Testis (tissue), 2 donors: ENCODE measurements around the gene PSMB4.
"Not testable (repeated sequence)": the region's sequence is repeated elsewhere in the genome, so short reads cannot be mapped to it uniquely, and the experiment has no call there.

ENCODE experiments used
- POLR2A ChIP-seq: fragments of 450-650 bp; IDR thresholded peaks from one replicate; pipeline ENCODE4 v1.6.1; 2017; ENCODE audit warnings: antibody characterized with exemption, mild to moderate bottlenecking, moderate library complexity
- TF ChIP-seq, protein P1 (sequence below), 3 experiments: fragments of 450-650 bp in 2 of 3; fragments of 200-600 bp in 1 of 3; sonication (generic) in 1 of 3; IDR thresholded peaks; one replicate each; pipeline ENCODE4 v1.5.1; 2016 to 2019; ENCODE audit warnings: antibody characterized with exemption in 3 of 3, mild to moderate bottlenecking in 2 of 3, moderate library complexity in 1 of 3

DNA sequence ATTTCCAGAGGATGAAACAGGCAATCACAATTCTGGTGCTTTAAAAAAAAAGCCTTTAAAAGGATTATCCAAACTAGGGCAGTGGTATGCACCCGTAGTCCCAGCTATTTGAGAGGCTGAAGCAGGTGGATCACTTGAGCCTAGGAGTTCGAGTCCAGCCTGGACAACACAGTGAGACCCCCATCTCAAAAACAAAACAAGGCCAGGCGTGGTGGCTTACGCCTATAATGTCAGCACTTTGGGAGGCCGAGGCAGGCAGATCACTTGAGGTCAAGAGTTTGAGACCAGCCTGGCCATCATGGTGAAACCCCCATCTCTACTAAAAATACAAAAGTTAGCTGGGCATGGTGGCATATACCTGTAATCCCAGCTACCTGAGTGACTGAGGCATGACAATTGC, 34.5 kb downstream of the PSMB4 start:
- TF ChIP-seq POLR2A: not testable (repeated sequence)
- TF ChIP-seq, protein P1, sequence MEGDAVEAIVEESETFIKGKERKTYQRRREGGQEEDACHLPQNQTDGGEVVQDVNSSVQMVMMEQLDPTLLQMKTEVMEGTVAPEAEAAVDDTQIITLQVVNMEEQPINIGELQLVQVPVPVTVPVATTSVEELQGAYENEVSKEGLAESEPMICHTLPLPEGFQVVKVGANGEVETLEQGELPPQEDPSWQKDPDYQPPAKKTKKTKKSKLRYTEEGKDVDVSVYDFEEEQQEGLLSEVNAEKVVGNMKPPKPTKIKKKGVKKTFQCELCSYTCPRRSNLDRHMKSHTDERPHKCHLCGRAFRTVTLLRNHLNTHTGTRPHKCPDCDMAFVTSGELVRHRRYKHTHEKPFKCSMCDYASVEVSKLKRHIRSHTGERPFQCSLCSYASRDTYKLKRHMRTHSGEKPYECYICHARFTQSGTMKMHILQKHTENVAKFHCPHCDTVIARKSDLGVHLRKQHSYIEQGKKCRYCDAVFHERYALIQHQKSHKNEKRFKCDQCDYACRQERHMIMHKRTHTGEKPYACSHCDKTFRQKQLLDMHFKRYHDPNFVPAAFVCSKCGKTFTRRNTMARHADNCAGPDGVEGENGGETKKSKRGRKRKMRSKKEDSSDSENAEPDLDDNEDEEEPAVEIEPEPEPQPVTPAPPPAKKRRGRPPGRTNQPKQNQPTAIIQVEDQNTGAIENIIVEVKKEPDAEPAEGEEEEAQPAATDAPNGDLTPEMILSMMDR (IDR thresholded peaks at IDR 0.05): not testable (repeated sequence)
